ENCODE measurements around the gene XYLB. TPM values are rescaled to one million over a fixed set of nuclear protein-coding genes. Genes with fewer than 3 reads are reported as not detected.
"Not testable (repeated sequence)": the region's sequence is repeated elsewhere in the genome, so short reads cannot be mapped to it uniquely, and the experiment has no call there.

Gene XYLB
- polyA plus RNA-seq, 10 donors = 2.5 to 5.3 (median 3.3) TPM

- not testable (repeated sequence) for DNase-seq
Observed at GRCh38 chr3:38320638-38321037, 25.9 kb upstream of the XYLB start.

GRCh38 chr3:38323060-38323459 lies 23.5 kb upstream of the XYLB start:
- no peak for DNase-seq

GRCh38 chr3:38325256-38325655 lies 21.3 kb upstream of the XYLB start:
- no peak for DNase-seq

GRCh38 chr3:38327335-38328009 lies 19.1 kb upstream of the XYLB start:
- DNase-seq = peak in 1 of 3 donors; percentile 31

- DNase-seq = no peak
Observed at GRCh38 chr3:38331257-38332022, 15.1 kb upstream of the XYLB start.

- DNase-seq = no peak
Observed at GRCh38 chr3:38332201-38332600, 14.4 kb upstream of the XYLB start.

GRCh38 chr3:38334142-38335055 lies 12.2 kb upstream of the XYLB start:
- DNase-seq = no peak

GRCh38 chr3:38335263-38335662 lies 11.3 kb upstream of the XYLB start:
- DNase-seq = no peak

GRCh38 chr3:38337703-38338102 lies 8.9 kb upstream of the XYLB start:
- DNase-seq = no peak

GRCh38 chr3:38343797-38344594 lies 2.6 kb upstream of the XYLB start:
- peak in 1 of 3 donors; percentile 22 for DNase-seq

GRCh38 chr3:38345879-38346586 lies 552 bp upstream of the XYLB start:
- no peak for DNase-seq

GRCh38 chr3:38347421-38348200 lies 1.0 kb downstream of the XYLB start:
- no peak for DNase-seq

GRCh38 chr3:38348903-38349302 lies 2.3 kb downstream of the XYLB start:
- DNase-seq = no peak

GRCh38 chr3:38349684-38350359 lies 3.2 kb downstream of the XYLB start:
- DNase-seq = no peak

- DNase-seq = peak in 1 of 3 donors; percentile 9
Observed at GRCh38 chr3:38353151-38353550, 6.6 kb downstream of the XYLB start.

GRCh38 chr3:38354588-38355330 lies 8.2 kb downstream of the XYLB start:
- DNase-seq = peak in 2 of 3 donors; percentile 29 to 44

- DNase-seq = no peak
Observed at GRCh38 chr3:38359038-38359437, 12.5 kb downstream of the XYLB start.

- DNase-seq = no peak
Observed at GRCh38 chr3:38360345-38360744, 13.8 kb downstream of the XYLB start.

GRCh38 chr3:38361496-38361895 lies 14.9 kb downstream of the XYLB start:
- no peak for DNase-seq
